K562 (cell line): Measurements from ENCODE around the gene ETAA1. TPM values are rescaled to one million over a fixed set of nuclear protein-coding genes. Genes with fewer than 3 reads are reported as not detected.

ENCODE experiments used
- ATAC-seq: fragments of 200-7000 bp; cut with Tn5 transposase; 3 replicates; pipeline ENCODE4 v1.9.1; 2020; ENCODE audit warnings: moderate library complexity
- BruUV-seq: library from RNA; stranded (reverse); fragments of 400-500 nt; replicated peaks from 2 replicates; lab custom pipeline; 2021; lab: Mats Ljungman, UMichigan
- CTCF ChIA-PET: fragments of 300-600 bp; formaldehyde crosslinking; extraction: SDS; loops from one replicate; lab custom pipeline; 2021; ENCODE audit warnings: low intra/inter-chr PET ratio; lab: Yijun Ruan, JAX
- POLR2A ChIA-PET: fragments of 300-600, 350-650 bp; sonication (Branson Sonifier 250); formaldehyde crosslinking; extraction: SDS; loops from one replicate; lab custom pipeline; 2021; ENCODE audit warnings: antibody characterized with exemption, inconsistent platforms; lab: Yijun Ruan, JAX
- DNase-seq, 4 experiments: peaks; one replicate each; pipeline versions ENCODE4 v3.0.0 to v3.0.0-alpha.2; 2011 to 2018; ENCODE audit warnings: low spot score in 3 of 4, mixed read lengths in 3 of 4; ENCODE audit errors: extremely low read depth in 1 of 4
- FAIRE-seq: peaks from 2 replicates; lab custom pipeline; 2011; peaks lifted over from hg19 to GRCh38; lab: Jason Lieb, UNC
- H2AFZ ChIP-seq: 2 replicates; pipeline ENCODE4 v1.6.0; 2011; ENCODE audit warnings: low read depth, low read length, control low read depth, inconsistent platforms
- H3K27ac ChIP-seq: fragments of 200-600 bp; 3 replicates; pipeline ENCODE4 v1.8.0; 2011; ENCODE audit warnings: low read depth, mild to moderate bottlenecking, control low read depth, inconsistent platforms, low read length, moderate library complexity, mixed read lengths; ENCODE audit errors: extremely low read depth
- H3K27me3 ChIP-seq, 2 experiments: fragments of 300-600 bp in 1 of 2; 2 replicates in 1 of 2; 3 replicates in 1 of 2; pipeline versions ENCODE4 v1.6.0 to v1.8.0; 2011; ENCODE audit warnings: inconsistent platforms in 2 of 2, low read length in 2 of 2, mild to moderate bottlenecking in 1 of 2, mixed read lengths in 1 of 2, moderate library complexity in 1 of 2; ENCODE audit not compliant: control insufficient read depth in 2 of 2, insufficient read depth in 2 of 2
- H3K36me3 ChIP-seq: fragments of 300-600 bp; 3 replicates; pipeline ENCODE4 v1.8.0; 2011; ENCODE audit warnings: mild to moderate bottlenecking, low read length, inconsistent platforms; ENCODE audit not compliant: control insufficient read depth, insufficient read depth
- H3K4me1 ChIP-seq, 2 experiments: fragments of 200-600 bp in 1 of 2; replicated peaks in 1 of 2; 2 replicates in 1 of 2; 3 replicates in 1 of 2; pipeline versions ENCODE4 v1.5.1 to v1.8.0; 2011; ENCODE audit warnings: inconsistent platforms in 2 of 2, low read length in 2 of 2, mild to moderate bottlenecking in 1 of 2, mixed read lengths in 1 of 2, moderate library complexity in 1 of 2; ENCODE audit not compliant: control insufficient read depth in 2 of 2, insufficient read depth in 2 of 2
- H3K4me2 ChIP-seq: 2 replicates; pipeline ENCODE4 v1.6.1; 2011; ENCODE audit warnings: low read length, control low read depth, inconsistent platforms, mixed read lengths; ENCODE audit not compliant: insufficient read depth
- H3K4me3 ChIP-seq: fragments of 200-600 bp; sonication (generic), shearing (Covaris generic); 2 replicates; pipeline ENCODE4 v1.5.1; 2016; ENCODE audit warnings: control low read depth, inconsistent platforms
- H3K79me2 ChIP-seq: fragments of 200-600 bp; 3 replicates; pipeline ENCODE4 v1.8.0; 2011; ENCODE audit warnings: low read length, inconsistent platforms; ENCODE audit not compliant: control insufficient read depth, insufficient read depth
- H3K9ac ChIP-seq, 2 experiments: 2 replicates each; pipeline versions ENCODE4 v1.6.0 to v1.6.1; 2011; ENCODE audit warnings: low read depth in 2 of 2, low read length in 2 of 2, control low read depth in 1 of 2, inconsistent platforms in 1 of 2, mild to moderate bottlenecking in 1 of 2, mixed read lengths in 1 of 2; ENCODE audit not compliant: insufficient read depth in 1 of 2
- H3K9me1 ChIP-seq: one replicate; pipeline ENCODE4 v1.6.0; 2011; ENCODE audit warnings: inconsistent platforms, mild to moderate bottlenecking, low read length, moderate library complexity; ENCODE audit not compliant: control insufficient read depth, insufficient read depth
- H3K9me3 ChIP-seq: replicated peaks from 2 replicates; pipeline ENCODE4 v1.5.1; 2011; ENCODE audit warnings: low read depth, low read length, inconsistent platforms; ENCODE audit not compliant: control insufficient read depth, insufficient read depth
- H4K20me1 ChIP-seq: replicated peaks from 2 replicates; pipeline ENCODE4 v1.6.1; 2011; ENCODE audit warnings: low read length, inconsistent platforms, mixed read lengths; ENCODE audit not compliant: control insufficient read depth, insufficient read depth
- C11orf30 ChIP-seq: fragments of 450-650 bp; IDR thresholded peaks from 2 replicates; pipeline ENCODE4 v1.6.1; 2016; ENCODE audit warnings: low read depth, mild to moderate bottlenecking
- EGR1 ChIP-seq: fragments of 450-650 bp; conservative IDR thresholded peaks from 2 replicates; pipeline ENCODE4 v1.6.1; 2017; ENCODE audit warnings: mild to moderate bottlenecking
- FOXM1 ChIP-seq, 2 experiments: fragments of 450-650 bp in 1 of 2; sonication (generic) in 1 of 2; formaldehyde crosslinking in 1 of 2; IDR thresholded peaks; 2 replicates each; pipeline versions ENCODE4 v1.6.1 to v1.9.0; 2017 to 2022; ENCODE audit warnings: low read depth in 2 of 2, mild to moderate bottlenecking in 2 of 2, missing genetic modification reagents in 1 of 2, moderate library complexity in 1 of 2
- LCOR ChIP-seq: sonication (generic); formaldehyde crosslinking; IDR thresholded peaks from 2 replicates; pipeline ENCODE4 v1.8.0; 2022; ENCODE audit warnings: mild to moderate bottlenecking, missing genetic modification reagents
- MBD2 ChIP-seq: sonication (generic); IDR thresholded peaks from 2 replicates; pipeline ENCODE4 v1.6.1; 2016; ENCODE audit warnings: low read depth, borderline replicate concordance
- NCOR1 ChIP-seq: fragments of 450-650 bp; IDR thresholded peaks from 2 replicates; pipeline ENCODE4 v1.6.1; 2016; ENCODE audit warnings: mild to moderate bottlenecking, moderate library complexity
- NR4A1 ChIP-seq, 2 experiments: fragments of 250-450 bp in 1 of 2; fragments of 450-650 bp in 1 of 2; sonication (Bioruptor Pico) in 1 of 2; IDR thresholded peaks; 2 replicates each; pipeline versions ENCODE4 v1.4.0 to v1.6.1; 2016 to 2020; ENCODE audit warnings: mild to moderate bottlenecking in 2 of 2, missing compliant biosample characterization in 1 of 2, missing genetic modification characterization in 1 of 2, moderate library complexity in 1 of 2
- POLR2H ChIP-seq: IDR thresholded peaks from 2 replicates; pipeline ENCODE4 v1.6.1; 2016; ENCODE audit warnings: missing genetic modification characterization, low read depth, mild to moderate bottlenecking, control low read depth, missing compliant biosample characterization, moderate library complexity
- SMARCE1 ChIP-seq: fragments of 450-650 bp; IDR thresholded peaks from 2 replicates; pipeline ENCODE4 v1.7.1; 2016; ENCODE audit warnings: mild to moderate bottlenecking
- SREBF2 ChIP-seq: sonication (generic); formaldehyde crosslinking; IDR thresholded peaks from 2 replicates; pipeline ENCODE4 v1.4.0; 2020; ENCODE audit warnings: mild to moderate bottlenecking, missing genetic modification reagents
- WHSC1 ChIP-seq: IDR thresholded peaks from one replicate; pipeline ENCODE4 v1.6.1; 2012; ENCODE audit warnings: low read length, control low read depth, inconsistent platforms
- ZFP30 ChIP-seq: fragments of 250-450 bp; sonication (Bioruptor Pico); IDR thresholded peaks from 2 replicates; pipeline ENCODE4 v1.8.0; 2022; ENCODE audit warnings: moderate library complexity, mild to moderate bottlenecking, inconsistent platforms, borderline replicate concordance
- ZNF174 ChIP-seq: fragments of 250-450 bp; sonication (Bioruptor Pico); IDR thresholded peaks from 2 replicates; pipeline ENCODE4 v1.4.0; 2020; ENCODE audit warnings: mild to moderate bottlenecking
- ZNF23 ChIP-seq: fragments of 250-450 bp; sonication (Bioruptor Pico); IDR thresholded peaks from 2 replicates; pipeline ENCODE4 v1.4.0; 2020; ENCODE audit warnings: mild to moderate bottlenecking
- ZNF589 ChIP-seq: fragments of 200-800 bp; sonication (Bioruptor generic); IDR thresholded peaks from 2 replicates; pipeline ENCODE4 v1.6.1; 2016; ENCODE audit warnings: low read depth, missing genetic modification characterization, missing compliant biosample characterization
- WGBS: fragments of 100-300 bp; shearing (Covaris generic); methylation state at CpG from one replicate; pipeline ENCODE4 v1.1.6; 2016; ENCODE audit warnings: low coverage, mixed read lengths; ENCODE audit not compliant: insufficient coverage; ENCODE audit errors: missing lambda C conversion rate; 5-methylcytosine and 5-hydroxymethylcytosine counted together
- in situ Hi-C: fragments of 300-500 bp; cut with MboI; formaldehyde crosslinking; loops from 4 replicates; pipeline ENCODE4 v1.15.0; 2018; ENCODE audit warnings: inconsistent platforms, mixed read lengths
- intact Hi-C: fragments of 100-400 bp; cut with micrococcal nuclease; formaldehyde crosslinking; loops from 2 replicates; pipeline ENCODE4 v1.14.2; 2022
- polyA plus RNA-seq, 8 experiments: library from polyadenylated mRNA; depleted of rRNA in 4 of 8; stranded (reverse) in 5 of 8; unstranded in 3 of 8; fragments of >200 nt; fragmentation: Nextera tagmentation in 2 of 8; fragmentation: Illumina TruSeq in 1 of 8; extraction: Ambion mirVana in 2 of 8; extraction: Trizol in 1 of 8; gene quantifications; 2 replicates each; pipeline versions ENCODE4 v1.2.1 to v1.2.3, GENCODE V29; 2011 to 2014; ENCODE audit warnings: inconsistent platforms in 1 of 8, missing spikeins in 1 of 8
- total RNA-seq, 7 experiments: library from RNA; depleted of rRNA in 6 of 7; stranded (reverse); fragments of >200 nt in 6 of 7; fragmentation: Illumina TruSeq in 2 of 7; extraction: Trizol in 2 of 7; gene quantifications; 2 replicates each; pipeline versions ENCODE4 v1.2.1 to v1.2.3, GENCODE V29; 2011 to 2021; ENCODE audit warnings: low replicate concordance in 1 of 7
- TF ChIP-seq, protein P1 (sequence below), 2 experiments: IDR thresholded peaks in 1 of 2; conservative IDR thresholded peaks in 1 of 2; 2 replicates each; pipeline ENCODE4 v1.6.1; 2016; ENCODE audit warnings: low read depth in 2 of 2, mild to moderate bottlenecking in 1 of 2, missing compliant biosample characterization in 1 of 2, missing genetic modification characterization in 1 of 2, moderate library complexity in 1 of 2
- TF ChIP-seq, protein P2 (sequence below): sonication (generic); formaldehyde crosslinking; IDR thresholded peaks from 2 replicates; pipeline ENCODE4 v1.8.0; 2022; ENCODE audit warnings: mild to moderate bottlenecking, missing genetic modification reagents
- TF ChIP-seq, protein P3 (sequence below): fragments of 250-450 bp; sonication (Bioruptor Pico); IDR thresholded peaks from 2 replicates; pipeline ENCODE4 v1.4.0; 2020; ENCODE audit warnings: mild to moderate bottlenecking

Gene ETAA1
- total and polyA plus RNA-seq, 9 of the 15 experiments (the other 6 are each of a cell fraction or from before 2014, with no cell fraction given) = 2.7 to 17.4 (median 10.5) TPM

DNA sequence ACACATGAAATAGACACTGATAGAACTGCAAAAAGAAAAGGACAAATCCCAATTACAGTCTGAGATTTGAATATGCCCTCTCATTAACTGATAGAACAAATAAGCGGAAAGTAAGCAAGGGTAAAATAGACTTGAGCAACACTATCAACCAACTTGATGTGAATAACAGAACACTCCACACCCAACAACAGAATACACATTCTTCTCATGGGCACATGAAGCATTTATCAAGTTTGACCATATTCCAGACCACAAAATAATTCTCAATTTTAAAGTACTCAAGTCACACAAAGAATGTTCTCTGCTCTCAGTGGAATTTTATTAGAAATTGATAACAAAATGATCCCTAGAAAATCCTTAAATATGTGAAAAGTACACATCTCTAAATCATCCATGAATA, 19.0 kb downstream of the ETAA1 start (continued):
- TF ChIP-seq, protein P1, sequence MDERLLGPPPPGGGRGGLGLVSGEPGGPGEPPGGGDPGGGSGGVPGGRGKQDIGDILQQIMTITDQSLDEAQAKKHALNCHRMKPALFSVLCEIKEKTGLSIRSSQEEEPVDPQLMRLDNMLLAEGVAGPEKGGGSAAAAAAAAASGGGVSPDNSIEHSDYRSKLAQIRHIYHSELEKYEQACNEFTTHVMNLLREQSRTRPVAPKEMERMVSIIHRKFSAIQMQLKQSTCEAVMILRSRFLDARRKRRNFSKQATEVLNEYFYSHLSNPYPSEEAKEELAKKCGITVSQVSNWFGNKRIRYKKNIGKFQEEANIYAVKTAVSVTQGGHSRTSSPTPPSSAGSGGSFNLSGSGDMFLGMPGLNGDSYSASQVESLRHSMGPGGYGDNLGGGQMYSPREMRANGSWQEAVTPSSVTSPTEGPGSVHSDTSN (CRISPR knock-in tag; IDR thresholded peaks at IDR 0.05; ENCODE audit: low read depth) = no peak
- TF ChIP-seq, protein P1 (tag; conservative IDR thresholded peaks at IDR 0.05; ENCODE audit: low read depth) = no peak
- TF ChIP-seq ZNF23 (CRISPR knock-in tag) (no peak), NR4A1 (CRISPR knock-in tag; IDR thresholded peaks at IDR 0.05) (no peak), NR4A1 (tag; IDR thresholded peaks at IDR 0.05) (no peak), NCOR1 (no peak)

DNA sequence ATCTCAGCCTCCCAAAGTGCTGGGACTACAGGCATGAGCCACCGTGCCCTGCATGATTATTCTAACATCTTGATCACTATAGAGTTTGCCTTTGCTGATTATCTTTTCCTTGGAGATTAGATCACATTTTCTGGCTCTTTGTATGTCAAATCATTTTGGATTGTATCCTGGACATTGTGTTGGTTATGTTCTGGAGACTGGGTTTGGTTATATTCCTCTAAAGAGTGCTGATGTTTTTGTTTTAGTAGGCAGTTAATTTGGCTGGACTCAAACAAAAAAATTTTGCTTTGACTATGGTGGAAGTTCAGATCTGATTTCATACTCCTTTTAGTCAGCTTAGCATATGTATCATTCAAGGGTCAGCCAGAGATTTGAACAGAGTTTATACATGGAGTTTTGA, 26.4 kb downstream of the ETAA1 start:
- no TSS peak for BruUV-seq
- Histone ChIP-seq H3K9me3 (no peaks in the 10 kb centered on the region), H4K20me1 (no peaks in the 10 kb centered on the region), H2AFZ (no peak overlapping the region), H3K9ac (no peak overlapping the region), H3K27me3 (no peaks in the 10 kb centered on the region), H3K27ac (no peak overlapping the region), H3K9me1 (no peaks in the 10 kb centered on the region), H3K79me2 (no peaks in the 10 kb centered on the region), H3K4me3 (no peak overlapping the region), H3K36me3 (no peaks in the 10 kb centered on the region), H3K4me2 (no peak overlapping the region), H3K4me1 (no peaks in the 10 kb centered on the region)
- CTCF ChIA-PET = no interaction called here
- WGBS = 0% methylated on average over 1 of the region's 1 CpG
- POLR2A ChIA-PET = no interaction called here
- ATAC-seq (no peak), DNase-seq (no peak), FAIRE-seq (no peak)
- intact Hi-C loops = no loop called here
- in situ Hi-C loops = no loop called here
- TF ChIP-seq ZNF589 (CRISPR knock-in tag) (no peak), SMARCE1 (no peak), POLR2H (no peak), C11orf30 (no peak), SREBF2 (no peak), MBD2 (no peak), LCOR (CRISPR knock-in tag) (no peak), FOXM1 (IDR thresholded peaks at IDR 0.05; ENCODE audit: low read depth) (no peak), FOXM1 (CRISPR knock-in tag; IDR thresholded peaks at IDR 0.05; ENCODE audit: low read depth) (no peak), ZFP30 (CRISPR knock-in tag) (no peak), EGR1 (no peak), WHSC1 (no peak), ZNF174 (no peak)
- TF ChIP-seq, protein P2, sequence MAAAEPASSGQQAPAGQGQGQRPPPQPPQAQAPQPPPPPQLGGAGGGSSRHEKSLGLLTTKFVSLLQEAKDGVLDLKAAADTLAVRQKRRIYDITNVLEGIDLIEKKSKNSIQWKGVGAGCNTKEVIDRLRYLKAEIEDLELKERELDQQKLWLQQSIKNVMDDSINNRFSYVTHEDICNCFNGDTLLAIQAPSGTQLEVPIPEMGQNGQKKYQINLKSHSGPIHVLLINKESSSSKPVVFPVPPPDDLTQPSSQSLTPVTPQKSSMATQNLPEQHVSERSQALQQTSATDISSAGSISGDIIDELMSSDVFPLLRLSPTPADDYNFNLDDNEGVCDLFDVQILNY (CRISPR knock-in tag) = no peak
- TF ChIP-seq, protein P3, sequence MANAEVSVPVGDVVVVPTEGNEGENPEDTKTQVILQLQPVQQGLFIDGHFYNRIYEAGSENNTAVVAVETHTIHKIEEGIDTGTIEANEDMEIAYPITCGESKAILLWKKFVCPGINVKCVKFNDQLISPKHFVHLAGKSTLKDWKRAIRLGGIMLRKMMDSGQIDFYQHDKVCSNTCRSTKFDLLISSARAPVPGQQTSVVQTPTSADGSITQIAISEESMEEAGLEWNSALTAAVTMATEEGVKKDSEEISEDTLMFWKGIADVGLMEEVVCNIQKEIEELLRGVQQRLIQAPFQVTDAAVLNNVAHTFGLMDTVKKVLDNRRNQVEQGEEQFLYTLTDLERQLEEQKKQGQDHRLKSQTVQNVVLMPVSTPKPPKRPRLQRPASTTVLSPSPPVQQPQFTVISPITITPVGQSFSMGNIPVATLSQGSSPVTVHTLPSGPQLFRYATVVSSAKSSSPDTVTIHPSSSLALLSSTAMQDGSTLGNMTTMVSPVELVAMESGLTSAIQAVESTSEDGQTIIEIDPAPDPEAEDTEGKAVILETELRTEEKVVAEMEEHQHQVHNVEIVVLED (CRISPR knock-in tag) = no peak
